HepG2 (cell line): ENCODE results near the gene KRTAP10-5. TPM values are rescaled to one million over a fixed set of nuclear protein-coding genes. Genes with fewer than 3 reads are reported as not detected.

Experiments used
- ATF4 ChIP-seq, 2 experiments: fragments of 450-650 bp in 1 of 2; sonication (generic) in 1 of 2; formaldehyde crosslinking; IDR thresholded peaks; 2 replicates each; pipeline versions ENCODE4 v1.5.0 to v1.8.0; 2020 to 2022; ENCODE audit warnings: mild to moderate bottlenecking in 1 of 2, missing genetic modification reagents in 1 of 2
- MTA1 ChIP-seq: sonication (generic); formaldehyde crosslinking; IDR thresholded peaks from 2 replicates; pipeline ENCODE4 v1.4.0; 2020; ENCODE audit warnings: missing genetic modification reagents, mild to moderate bottlenecking, borderline replicate concordance
- MXD3 ChIP-seq: IDR thresholded peaks from 2 replicates; pipeline ENCODE4 v1.6.1; 2016; ENCODE audit warnings: mild to moderate bottlenecking, missing biosample characterization, missing genetic modification reagents
- NCOA1 ChIP-seq: sonication (generic); formaldehyde crosslinking; IDR thresholded peaks from 2 replicates; pipeline ENCODE4 v1.9.0; 2021; ENCODE audit warnings: missing genetic modification reagents
- SMC3 ChIP-seq: IDR thresholded peaks from 2 replicates; pipeline ENCODE4 v1.6.1; 2011; ENCODE audit warnings: low read length, improper control_type of control experiment
- TEF ChIP-seq: sonication (generic); formaldehyde crosslinking; IDR thresholded peaks from 2 replicates; pipeline ENCODE4 v1.5.0; 2020; ENCODE audit warnings: missing genetic modification reagents
- THYN1 ChIP-seq: sonication (generic); formaldehyde crosslinking; IDR thresholded peaks from 2 replicates; pipeline ENCODE4 v1.8.1; 2023; ENCODE audit warnings: low read depth, mild to moderate bottlenecking, moderate library complexity, missing genetic modification reagents, borderline replicate concordance
- ZBTB21 ChIP-seq: sonication (generic); formaldehyde crosslinking; IDR thresholded peaks from 2 replicates; pipeline ENCODE4 v1.4.0; 2020; ENCODE audit warnings: missing genetic modification reagents
- ZBTB43 ChIP-seq: sonication (generic); formaldehyde crosslinking; conservative IDR thresholded peaks from 2 replicates; pipeline ENCODE4 v1.4.0; 2020; ENCODE audit warnings: missing genetic modification reagents
- ZNF180 ChIP-seq: sonication (generic); formaldehyde crosslinking; IDR thresholded peaks from 2 replicates; pipeline ENCODE4 v1.4.0; 2020; ENCODE audit warnings: low read depth, missing genetic modification reagents, borderline replicate concordance
- ZNF720 ChIP-seq: sonication (generic); formaldehyde crosslinking; IDR thresholded peaks from 2 replicates; pipeline ENCODE4 v1.4.0; 2020; ENCODE audit warnings: missing genetic modification reagents
- polyA plus RNA-seq, 8 experiments: library from polyadenylated mRNA; depleted of rRNA in 3 of 8; stranded (reverse) in 7 of 8; unstranded in 1 of 8; fragments of >200 nt; fragmentation: Illumina TruSeq in 4 of 8; extraction: Trizol in 4 of 8; gene quantifications; 2 replicates each; pipeline versions ENCODE4 v1.2.1 to v1.2.3, GENCODE V29; 2011 to 2016; ENCODE audit warnings: low read depth in 4 of 8, missing spikeins in 1 of 8, mixed read lengths in 1 of 8; ENCODE audit not compliant: insufficient read depth in 1 of 8
- total RNA-seq, 5 experiments: library from RNA; depleted of rRNA; stranded (reverse); fragments of >200 nt; fragmentation: Illumina TruSeq; extraction: Trizol; gene quantifications; 2 replicates each; pipeline ENCODE4 v1.2.3, GENCODE V29; 2016; ENCODE audit warnings: low read depth in 1 of 5
- TF ChIP-seq, protein P1 (sequence below): sonication (generic); formaldehyde crosslinking; IDR thresholded peaks from 2 replicates; pipeline ENCODE4 v1.5.0; 2020; ENCODE audit warnings: missing genetic modification reagents, mild to moderate bottlenecking, borderline replicate concordance

Gene KRTAP10-5
- total and polyA plus RNA-seq, 2 of the 13 experiments (the other 11 are each of a cell fraction or from before 2014, with no cell fraction given) = not detected

GRCh38 chr21:44548922-44549321 lies 31.5 kb downstream of the KRTAP10-5 start (continued):
- TF ChIP-seq MXD3 (no peak), TEF (no peak), MTA1 (CRISPR knock-in tag) (no peak), NCOA1 (CRISPR knock-in tag) (no peak), ZNF180 (CRISPR knock-in tag) (no peak), ZBTB43 (CRISPR knock-in tag) (no peak), ZBTB21 (CRISPR knock-in tag) (no peak), SMC3 (no peak), THYN1 (CRISPR knock-in tag) (no peak), ZNF720 (no peak), ATF4 (CRISPR knock-in tag; IDR thresholded peaks at IDR 0.05) (no peak)
- TF ChIP-seq, protein P1, sequence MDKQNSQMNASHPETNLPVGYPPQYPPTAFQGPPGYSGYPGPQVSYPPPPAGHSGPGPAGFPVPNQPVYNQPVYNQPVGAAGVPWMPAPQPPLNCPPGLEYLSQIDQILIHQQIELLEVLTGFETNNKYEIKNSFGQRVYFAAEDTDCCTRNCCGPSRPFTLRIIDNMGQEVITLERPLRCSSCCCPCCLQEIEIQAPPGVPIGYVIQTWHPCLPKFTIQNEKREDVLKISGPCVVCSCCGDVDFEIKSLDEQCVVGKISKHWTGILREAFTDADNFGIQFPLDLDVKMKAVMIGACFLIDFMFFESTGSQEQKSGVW (CRISPR knock-in tag) = no peak
